K562 (cell line): ENCODE results near the gene SRM. TPM values are rescaled to one million over a fixed set of nuclear protein-coding genes. Genes with fewer than 3 reads are reported as not detected.

ENCODE experiments used
- C11orf30 ChIP-seq: fragments of 450-650 bp; IDR thresholded peaks from 2 replicates; pipeline ENCODE4 v1.6.1; 2016; ENCODE audit warnings: low read depth, mild to moderate bottlenecking
- E2F3 ChIP-seq: fragments of 250-450 bp; sonication (Bioruptor Pico); IDR thresholded peaks from 2 replicates; pipeline ENCODE4 v1.4.0; 2020; ENCODE audit warnings: mild to moderate bottlenecking
- ELF2 ChIP-seq: fragments of 250-450 bp; sonication (Bioruptor Pico); IDR thresholded peaks from 2 replicates; pipeline ENCODE4 v1.5.0; 2021; ENCODE audit warnings: mild to moderate bottlenecking
- ESRRA ChIP-seq: fragments of 450-650 bp; IDR thresholded peaks from 2 replicates; pipeline ENCODE4 v1.6.1; 2014; ENCODE audit warnings: low read depth, mild to moderate bottlenecking, moderate library complexity, borderline replicate concordance
- KAT2B ChIP-seq: IDR thresholded peaks from one replicate; pipeline ENCODE4 v1.6.1; 2012; ENCODE audit warnings: low read depth, mild to moderate bottlenecking, control low read depth, inconsistent platforms, low read length, moderate library complexity
- LARP7 ChIP-seq: fragments of 450-650 bp; IDR thresholded peaks from 2 replicates; pipeline ENCODE4 v1.6.1; 2016
- NR4A1 ChIP-seq, 2 experiments: fragments of 250-450 bp in 1 of 2; fragments of 450-650 bp in 1 of 2; sonication (Bioruptor Pico) in 1 of 2; IDR thresholded peaks; 2 replicates each; pipeline versions ENCODE4 v1.4.0 to v1.6.1; 2016 to 2020; ENCODE audit warnings: mild to moderate bottlenecking in 2 of 2, missing compliant biosample characterization in 1 of 2, missing genetic modification characterization in 1 of 2, moderate library complexity in 1 of 2
- PHB2 ChIP-seq: fragments of 450-650 bp; IDR thresholded peaks from 2 replicates; pipeline ENCODE4 v1.6.1; 2017; ENCODE audit warnings: low read depth
- SMAD4 ChIP-seq: fragments of 250-450 bp; sonication (Bioruptor Pico); conservative IDR thresholded peaks from 2 replicates; pipeline ENCODE4 v1.8.0; 2021; ENCODE audit warnings: inconsistent platforms, mild to moderate bottlenecking, moderate library complexity
- TAF1 ChIP-seq: IDR thresholded peaks from 2 replicates; pipeline ENCODE4 v1.6.1; 2011; ENCODE audit warnings: mild to moderate bottlenecking, low read length, moderate library complexity; ENCODE audit not compliant: insufficient read depth, control insufficient read depth, severe bottlenecking; ENCODE audit errors: extremely low read depth
- TAF15 ChIP-seq: fragments of 200-400 bp; formaldehyde crosslinking; IDR thresholded peaks from 2 replicates; pipeline ENCODE4 v1.6.1; 2017; ENCODE audit warnings: mild to moderate bottlenecking, low read depth, low read length, moderate library complexity
- TBP ChIP-seq: optimal IDR thresholded peaks from 2 replicates; pipeline ENCODE3; 2011; ENCODE audit warnings: low read depth, low read length, improper control_type of control experiment
- ZBED1 ChIP-seq: IDR thresholded peaks from 2 replicates; pipeline ENCODE4 v1.6.1; 2014
- ZNF24 ChIP-seq: fragments of 450-650 bp; IDR thresholded peaks from 2 replicates; pipeline ENCODE4 v1.6.1; 2016
- ZNF263 ChIP-seq: sonication (generic); formaldehyde crosslinking; IDR thresholded peaks from 2 replicates; pipeline ENCODE4 v1.8.0; 2022; ENCODE audit warnings: mild to moderate bottlenecking, missing genetic modification reagents, borderline replicate concordance
- polyA plus RNA-seq, 8 experiments: library from polyadenylated mRNA; depleted of rRNA in 4 of 8; stranded (reverse) in 5 of 8; unstranded in 3 of 8; fragments of >200 nt; fragmentation: Nextera tagmentation in 2 of 8; fragmentation: Illumina TruSeq in 1 of 8; extraction: Ambion mirVana in 2 of 8; extraction: Trizol in 1 of 8; gene quantifications; 2 replicates each; pipeline versions ENCODE4 v1.2.1 to v1.2.3, GENCODE V29; 2011 to 2014; ENCODE audit warnings: inconsistent platforms in 1 of 8, missing spikeins in 1 of 8
- total RNA-seq, 7 experiments: library from RNA; depleted of rRNA in 6 of 7; stranded (reverse); fragments of >200 nt in 6 of 7; fragmentation: Illumina TruSeq in 2 of 7; extraction: Trizol in 2 of 7; gene quantifications; 2 replicates each; pipeline versions ENCODE4 v1.2.1 to v1.2.3, GENCODE V29; 2011 to 2021; ENCODE audit warnings: low replicate concordance in 1 of 7
- TF ChIP-seq, protein P1 (sequence below), 3 experiments: fragments of 200-800 bp in 1 of 3; fragments of 250-450 bp in 1 of 3; fragments of 450-650 bp in 1 of 3; sonication (Bioruptor Pico) in 1 of 3; sonication (Bioruptor generic) in 1 of 3; formaldehyde crosslinking in 1 of 3; IDR thresholded peaks; 2 replicates each; pipeline versions ENCODE4 v1.6.1 to v1.8.0; 2016 to 2022; ENCODE audit warnings: mild to moderate bottlenecking in 2 of 3, missing genetic modification characterization in 2 of 3, missing compliant biosample characterization in 1 of 3, moderate library complexity in 1 of 3
- TF ChIP-seq, protein P2 (sequence below): sonication (generic); formaldehyde crosslinking; IDR thresholded peaks from 2 replicates; pipeline ENCODE4 v1.8.0; 2023; ENCODE audit warnings: mild to moderate bottlenecking, missing genetic modification reagents
- TF ChIP-seq, protein P3 (sequence below): fragments of 450-650 bp; IDR thresholded peaks from 2 replicates; pipeline ENCODE4 v1.6.1; 2017; ENCODE audit warnings: antibody characterized with exemption

SRM gene
- total and polyA plus RNA-seq, 9 of the 15 experiments (the other 6 are each of a cell fraction or from before 2014, with no cell fraction given): 23.9 to 373 (median 82.5) TPM

DNA sequence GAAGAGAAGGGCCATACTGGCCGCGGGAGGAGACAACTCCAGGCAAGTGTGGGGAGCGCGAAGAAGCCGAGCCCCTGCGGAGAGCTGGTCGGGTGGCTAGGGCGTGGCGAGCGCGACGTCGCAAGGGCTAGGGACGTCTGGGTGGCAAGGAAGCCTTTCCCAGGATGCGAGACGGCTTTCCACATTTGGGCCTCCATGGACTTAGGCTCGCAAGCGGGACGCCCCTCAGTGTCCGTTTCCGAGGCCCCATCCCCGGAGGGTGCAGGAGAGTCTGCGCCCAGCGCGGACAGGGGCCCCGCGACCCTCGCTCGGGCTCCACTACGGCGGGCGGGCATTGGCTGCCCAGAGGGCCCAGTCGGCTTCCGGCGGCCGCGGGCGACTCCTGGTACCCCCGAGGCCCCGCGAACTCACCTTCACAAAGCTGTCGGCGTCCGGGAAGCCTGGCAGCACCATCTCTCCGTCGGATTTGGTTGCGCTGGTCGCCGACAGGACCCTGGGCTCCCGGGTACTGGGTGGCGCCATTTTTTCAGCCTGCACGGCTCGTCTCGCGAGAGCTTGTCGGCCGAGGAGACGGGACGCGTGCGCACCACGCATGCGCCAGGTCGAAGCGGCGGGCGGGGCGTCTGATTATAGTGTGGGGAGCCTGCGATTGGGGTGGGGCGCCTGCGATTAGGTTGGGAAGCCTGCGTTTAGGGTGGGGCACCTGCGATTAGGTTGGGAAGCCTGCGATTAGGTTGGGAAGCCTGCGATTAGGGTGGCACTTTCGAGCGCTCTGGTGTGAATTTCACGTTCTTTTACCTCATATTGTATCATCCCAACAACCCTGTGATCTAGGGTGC lies 39.7 kb upstream of the SRM start, which contains the start of gene EXOSC10 (continued):
- TF ChIP-seq, protein P1, sequence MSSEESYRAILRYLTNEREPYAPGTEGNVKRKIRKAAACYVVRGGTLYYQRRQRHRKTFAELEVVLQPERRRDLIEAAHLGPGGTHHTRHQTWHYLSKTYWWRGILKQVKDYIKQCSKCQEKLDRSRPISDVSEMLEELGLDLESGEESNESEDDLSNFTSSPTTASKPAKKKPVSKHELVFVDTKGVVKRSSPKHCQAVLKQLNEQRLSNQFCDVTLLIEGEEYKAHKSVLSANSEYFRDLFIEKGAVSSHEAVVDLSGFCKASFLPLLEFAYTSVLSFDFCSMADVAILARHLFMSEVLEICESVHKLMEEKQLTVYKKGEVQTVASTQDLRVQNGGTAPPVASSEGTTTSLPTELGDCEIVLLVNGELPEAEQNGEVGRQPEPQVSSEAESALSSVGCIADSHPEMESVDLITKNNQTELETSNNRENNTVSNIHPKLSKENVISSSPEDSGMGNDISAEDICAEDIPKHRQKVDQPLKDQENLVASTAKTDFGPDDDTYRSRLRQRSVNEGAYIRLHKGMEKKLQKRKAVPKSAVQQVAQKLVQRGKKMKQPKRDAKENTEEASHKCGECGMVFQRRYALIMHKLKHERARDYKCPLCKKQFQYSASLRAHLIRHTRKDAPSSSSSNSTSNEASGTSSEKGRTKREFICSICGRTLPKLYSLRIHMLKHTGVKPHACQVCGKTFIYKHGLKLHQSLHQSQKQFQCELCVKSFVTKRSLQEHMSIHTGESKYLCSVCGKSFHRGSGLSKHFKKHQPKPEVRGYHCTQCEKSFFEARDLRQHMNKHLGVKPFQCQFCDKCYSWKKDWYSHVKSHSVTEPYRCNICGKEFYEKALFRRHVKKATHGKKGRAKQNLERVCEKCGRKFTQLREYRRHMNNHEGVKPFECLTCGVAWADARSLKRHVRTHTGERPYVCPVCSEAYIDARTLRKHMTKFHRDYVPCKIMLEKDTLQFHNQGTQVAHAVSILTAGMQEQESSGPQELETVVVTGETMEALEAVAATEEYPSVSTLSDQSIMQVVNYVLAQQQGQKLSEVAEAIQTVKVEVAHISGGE (CRISPR knock-in tag; IDR thresholded peaks at IDR 0.05): 0 out of 6 replicates have a peak, but pooled peaks of 1 of the 3 experiments have one; percentile 51
- TF ChIP-seq LARP7 (no peak), NR4A1 (CRISPR knock-in tag; IDR thresholded peaks at IDR 0.05) (peak; percentile 75; the same call in 1 of the 2 replicates), NR4A1 (tag; IDR thresholded peaks at IDR 0.05) (no peak), E2F3 (peak; percentile 66; the same call in 1 of the 2 replicates), ELF2 (CRISPR knock-in tag) (no peak), PHB2 (peak; percentile 96), TAF15 (no peak), ZNF263 (CRISPR knock-in tag) (0 out of 2 replicates have a peak, but pooled peaks have one; percentile 45), ZNF24 (no peak), SMAD4 (CRISPR knock-in tag) (peak; percentile 66; the same call in 1 of the 2 replicates), ESRRA (peak; percentile 59; the same call in 1 of the 2 replicates), TAF1 (peak; percentile 95), KAT2B (no peak), ZBED1 (peak; percentile 87), C11orf30 (peak; percentile 90), TBP (peak; percentile 90)
- TF ChIP-seq, protein P2, sequence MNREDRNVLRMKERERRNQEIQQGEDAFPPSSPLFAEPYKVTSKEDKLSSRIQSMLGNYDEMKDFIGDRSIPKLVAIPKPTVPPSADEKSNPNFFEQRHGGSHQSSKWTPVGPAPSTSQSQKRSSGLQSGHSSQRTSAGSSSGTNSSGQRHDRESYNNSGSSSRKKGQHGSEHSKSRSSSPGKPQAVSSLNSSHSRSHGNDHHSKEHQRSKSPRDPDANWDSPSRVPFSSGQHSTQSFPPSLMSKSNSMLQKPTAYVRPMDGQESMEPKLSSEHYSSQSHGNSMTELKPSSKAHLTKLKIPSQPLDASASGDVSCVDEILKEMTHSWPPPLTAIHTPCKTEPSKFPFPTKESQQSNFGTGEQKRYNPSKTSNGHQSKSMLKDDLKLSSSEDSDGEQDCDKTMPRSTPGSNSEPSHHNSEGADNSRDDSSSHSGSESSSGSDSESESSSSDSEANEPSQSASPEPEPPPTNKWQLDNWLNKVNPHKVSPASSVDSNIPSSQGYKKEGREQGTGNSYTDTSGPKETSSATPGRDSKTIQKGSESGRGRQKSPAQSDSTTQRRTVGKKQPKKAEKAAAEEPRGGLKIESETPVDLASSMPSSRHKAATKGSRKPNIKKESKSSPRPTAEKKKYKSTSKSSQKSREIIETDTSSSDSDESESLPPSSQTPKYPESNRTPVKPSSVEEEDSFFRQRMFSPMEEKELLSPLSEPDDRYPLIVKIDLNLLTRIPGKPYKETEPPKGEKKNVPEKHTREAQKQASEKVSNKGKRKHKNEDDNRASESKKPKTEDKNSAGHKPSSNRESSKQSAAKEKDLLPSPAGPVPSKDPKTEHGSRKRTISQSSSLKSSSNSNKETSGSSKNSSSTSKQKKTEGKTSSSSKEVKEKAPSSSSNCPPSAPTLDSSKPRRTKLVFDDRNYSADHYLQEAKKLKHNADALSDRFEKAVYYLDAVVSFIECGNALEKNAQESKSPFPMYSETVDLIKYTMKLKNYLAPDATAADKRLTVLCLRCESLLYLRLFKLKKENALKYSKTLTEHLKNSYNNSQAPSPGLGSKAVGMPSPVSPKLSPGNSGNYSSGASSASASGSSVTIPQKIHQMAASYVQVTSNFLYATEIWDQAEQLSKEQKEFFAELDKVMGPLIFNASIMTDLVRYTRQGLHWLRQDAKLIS: peak; percentile 97
- TF ChIP-seq, protein P3, sequence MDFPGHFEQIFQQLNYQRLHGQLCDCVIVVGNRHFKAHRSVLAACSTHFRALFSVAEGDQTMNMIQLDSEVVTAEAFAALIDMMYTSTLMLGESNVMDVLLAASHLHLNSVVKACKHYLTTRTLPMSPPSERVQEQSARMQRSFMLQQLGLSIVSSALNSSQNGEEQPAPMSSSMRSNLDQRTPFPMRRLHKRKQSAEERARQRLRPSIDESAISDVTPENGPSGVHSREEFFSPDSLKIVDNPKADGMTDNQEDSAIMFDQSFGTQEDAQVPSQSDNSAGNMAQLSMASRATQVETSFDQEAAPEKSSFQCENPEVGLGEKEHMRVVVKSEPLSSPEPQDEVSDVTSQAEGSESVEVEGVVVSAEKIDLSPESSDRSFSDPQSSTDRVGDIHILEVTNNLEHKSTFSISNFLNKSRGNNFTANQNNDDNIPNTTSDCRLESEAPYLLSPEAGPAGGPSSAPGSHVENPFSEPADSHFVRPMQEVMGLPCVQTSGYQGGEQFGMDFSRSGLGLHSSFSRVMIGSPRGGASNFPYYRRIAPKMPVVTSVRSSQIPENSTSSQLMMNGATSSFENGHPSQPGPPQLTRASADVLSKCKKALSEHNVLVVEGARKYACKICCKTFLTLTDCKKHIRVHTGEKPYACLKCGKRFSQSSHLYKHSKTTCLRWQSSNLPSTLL: no peak
